Retina (tissue), 1 donor: ENCODE data around the gene KRTAP10-1.

ENCODE experiments used
- DNase-seq: peaks from one replicate; pipeline ENCODE4 v3.0.0-alpha.2; 2016

The KRTAP10-1 gene

GRCh38 chr21:44547656-44548331, 7.8 kb upstream of the KRTAP10-1 start:
- DNase-seq, result no peak

- DNase-seq, result no peak
These were observed 4.6 kb upstream of the KRTAP10-1 start for GRCh38 chr21:44544566-44544965.

DNA sequence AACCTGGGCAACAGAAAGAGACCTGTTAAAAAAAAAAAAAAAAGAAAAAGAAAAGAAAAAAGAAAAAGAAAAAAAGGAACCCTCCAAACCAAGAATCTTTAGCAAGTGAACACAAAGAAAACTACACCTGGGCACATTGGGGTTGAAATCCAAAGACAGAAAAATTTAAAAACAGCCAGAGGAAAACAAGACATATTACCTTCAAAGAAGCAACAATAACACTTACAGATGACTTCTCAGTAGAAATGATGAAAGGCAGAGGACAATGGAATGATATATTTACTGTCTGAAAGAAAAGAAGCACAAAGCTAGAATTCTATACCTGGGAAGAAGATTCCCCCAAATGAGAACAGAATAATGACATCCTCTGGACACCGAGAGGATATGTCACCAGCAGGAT, 2.7 kb upstream of the KRTAP10-1 start:
- no peak for DNase-seq

- no peak for DNase-seq
These were observed 820 bp upstream of the KRTAP10-1 start for GRCh38 chr21:44540741-44541288.

DNA sequence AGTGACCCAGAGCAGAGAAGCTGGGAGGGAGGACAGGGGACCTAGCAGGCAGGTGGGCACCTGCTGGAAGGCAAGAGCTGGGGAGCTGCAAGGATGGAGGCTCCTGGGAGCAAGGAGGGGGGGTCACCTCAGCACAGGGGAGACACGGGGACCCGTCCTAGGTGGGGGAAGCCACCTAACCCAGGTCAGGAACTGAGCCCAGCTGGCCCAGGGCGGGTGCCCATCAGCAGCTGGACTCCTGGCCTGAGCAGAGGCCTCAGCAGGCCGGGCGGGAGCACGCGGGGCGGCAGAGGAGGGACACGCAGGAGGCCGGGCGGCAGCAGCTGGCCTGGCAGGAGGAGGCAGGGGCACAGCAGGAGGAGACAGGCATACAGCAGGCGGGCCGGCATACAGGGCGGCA, 949 bp downstream of the KRTAP10-1 start:
- no peak for DNase-seq

DNA sequence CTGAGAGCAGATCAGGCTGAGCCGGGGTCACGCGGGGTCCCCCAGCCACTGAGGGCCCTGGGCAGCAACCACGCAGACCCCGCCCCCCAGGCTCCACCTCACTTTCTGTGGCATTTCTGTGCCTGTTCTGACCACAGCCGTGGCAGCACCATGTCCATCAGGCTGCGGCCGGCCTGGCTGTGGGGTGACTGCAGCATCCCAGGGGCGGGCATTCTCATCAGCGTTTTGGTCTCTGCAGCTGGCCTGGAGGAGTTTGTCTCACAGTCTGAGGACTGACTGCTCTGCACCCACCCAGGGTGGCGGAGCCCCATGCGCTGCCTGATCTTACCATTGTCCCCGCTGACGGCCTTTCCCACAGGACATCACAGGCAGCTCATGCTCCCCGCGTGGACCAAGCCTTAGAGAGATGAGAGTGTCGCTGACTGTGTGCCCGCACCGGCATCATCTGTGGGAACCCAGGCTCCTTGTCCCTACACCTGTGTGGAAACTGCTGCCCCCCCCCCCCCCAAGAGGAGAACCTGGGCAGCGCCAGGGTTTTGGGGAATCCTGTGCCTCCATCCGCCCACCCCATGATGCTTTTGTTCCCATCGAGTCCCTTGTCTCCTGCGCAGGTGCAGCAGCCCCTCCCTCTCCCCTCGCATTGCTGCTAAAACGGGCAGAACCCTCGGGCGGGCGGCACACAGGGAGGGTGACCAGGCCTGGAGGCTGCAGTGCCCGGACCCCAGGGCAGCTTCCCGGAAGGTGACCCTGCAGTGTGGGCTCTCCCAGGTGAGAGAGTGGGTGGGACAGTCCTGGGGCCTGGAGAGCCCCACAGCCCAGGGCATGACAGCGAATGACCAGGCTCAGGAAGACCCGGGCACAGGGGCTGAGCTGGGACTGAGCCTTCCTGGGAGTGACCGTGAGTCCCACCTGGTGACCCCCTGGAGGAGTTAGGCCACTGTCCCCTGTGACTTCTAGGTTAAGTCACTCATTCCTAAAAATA, 1.8 kb downstream of the KRTAP10-1 start:
- DNase-seq, result no peak

DNA sequence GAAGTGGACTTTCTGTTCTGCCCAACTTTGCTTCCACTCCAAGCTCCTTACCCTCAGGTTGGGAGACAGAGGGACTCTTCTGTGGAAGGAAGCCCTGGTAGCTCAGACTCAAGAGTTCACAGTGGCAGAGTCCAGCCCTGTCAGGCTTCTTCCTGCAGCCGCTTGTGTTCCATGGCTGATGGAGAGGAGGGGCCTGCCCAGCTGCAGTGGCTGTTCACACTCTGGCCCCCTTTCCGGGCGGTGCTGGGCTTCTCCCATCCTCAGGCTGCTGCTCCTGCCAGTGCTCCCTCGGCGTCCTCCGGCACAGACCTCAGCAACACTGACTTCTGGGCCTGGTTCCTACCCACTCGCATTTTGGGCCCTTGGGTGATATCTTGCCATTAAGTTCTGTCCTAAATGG, 4.0 kb downstream of the KRTAP10-1 start:
- no peak for DNase-seq

DNA sequence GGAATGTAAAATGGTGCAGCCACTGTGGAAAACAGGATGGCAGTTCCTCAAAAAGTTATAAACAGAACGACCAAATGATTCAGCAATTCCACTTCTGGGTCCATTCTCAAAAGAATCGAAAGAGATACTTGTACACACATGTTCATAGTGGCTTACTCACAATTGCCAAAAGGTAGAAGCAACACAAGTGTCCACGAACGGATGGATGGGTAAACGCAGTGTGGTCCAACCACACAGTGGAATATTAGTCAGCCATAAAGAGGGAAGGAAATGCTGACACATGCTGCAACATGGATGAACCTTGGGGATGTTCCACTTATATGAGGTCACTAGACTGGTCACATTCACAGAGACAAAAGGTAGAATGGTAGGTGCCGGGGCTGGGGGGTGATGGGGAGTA, 5.3 kb downstream of the KRTAP10-1 start:
- DNase-seq, result no peak

DNA sequence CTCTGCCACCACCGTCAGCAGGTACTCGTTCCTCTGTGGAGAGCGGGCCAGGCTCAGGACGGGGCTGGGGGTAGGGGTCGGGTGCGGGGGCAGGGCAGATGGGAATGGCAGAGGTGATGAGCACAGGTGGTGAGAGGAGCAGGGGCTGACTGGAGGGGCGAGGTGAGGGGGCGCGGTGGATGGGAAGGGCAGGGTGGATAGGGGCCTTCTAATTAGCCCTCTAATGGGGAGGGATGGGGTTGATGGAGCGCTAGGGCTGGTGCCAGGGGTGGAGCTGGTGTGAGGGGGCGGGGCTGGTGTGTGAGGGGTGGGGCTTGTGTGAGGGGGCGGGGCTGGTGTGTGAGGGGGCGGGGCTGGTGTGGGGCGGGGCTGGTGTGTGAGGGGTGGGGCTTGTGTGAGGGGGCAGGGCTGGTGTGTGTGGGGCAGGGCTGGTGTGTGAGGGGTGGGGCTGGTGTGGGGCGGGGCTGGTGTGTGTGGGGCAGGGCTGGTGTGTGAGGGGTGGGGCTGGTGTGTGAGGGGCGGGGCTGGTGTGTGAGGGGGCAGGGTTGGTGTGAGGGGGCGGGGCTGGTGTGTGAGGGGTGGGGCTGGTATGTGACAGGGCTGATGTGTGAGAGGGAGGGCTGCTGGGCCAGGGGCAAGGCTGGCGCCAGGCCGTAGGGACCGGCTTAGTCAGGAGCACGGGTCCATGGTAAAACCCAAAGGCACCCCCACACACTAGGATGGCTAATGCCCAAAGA, 5.9 kb downstream of the KRTAP10-1 start:
- DNase-seq, result no peak

DNA sequence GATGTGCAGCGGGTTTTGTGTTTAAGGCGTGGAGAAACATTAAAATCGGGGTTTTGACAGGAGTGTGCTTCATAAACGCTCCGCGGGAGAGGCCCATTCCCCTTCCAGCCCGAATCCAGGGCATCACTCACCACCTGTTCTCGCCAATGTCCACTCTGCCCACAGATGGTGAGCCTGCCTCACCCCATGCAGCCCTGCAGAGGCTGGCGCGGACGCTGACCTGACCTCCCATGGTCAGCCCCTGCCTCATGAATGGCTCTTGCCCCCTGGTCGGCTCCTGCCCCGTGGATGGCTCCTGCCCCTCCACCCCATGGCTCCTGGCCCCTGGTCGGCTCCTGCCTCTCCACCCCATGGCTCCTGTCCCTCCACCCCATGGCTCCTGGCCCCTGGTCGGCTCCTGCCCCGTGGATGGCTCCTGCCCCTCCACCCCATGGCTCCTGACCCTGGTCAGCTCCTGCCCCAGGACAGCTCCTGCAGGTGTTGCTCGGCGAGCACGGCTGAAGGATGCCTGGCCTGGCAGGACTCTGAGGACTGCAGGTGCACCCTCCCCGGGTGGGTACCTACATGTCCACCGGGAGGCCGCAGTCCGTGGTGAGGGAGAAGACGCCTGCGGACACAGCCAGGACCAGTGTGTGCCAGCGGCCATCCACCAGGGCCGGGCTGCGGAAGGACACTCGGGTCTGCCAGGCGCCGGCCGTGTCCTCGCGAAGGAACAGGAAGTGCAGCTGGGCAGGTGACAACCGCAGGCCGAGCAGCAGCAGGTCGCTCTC, 6.7 kb downstream of the KRTAP10-1 start:
- DNase-seq, result no peak

DNA sequence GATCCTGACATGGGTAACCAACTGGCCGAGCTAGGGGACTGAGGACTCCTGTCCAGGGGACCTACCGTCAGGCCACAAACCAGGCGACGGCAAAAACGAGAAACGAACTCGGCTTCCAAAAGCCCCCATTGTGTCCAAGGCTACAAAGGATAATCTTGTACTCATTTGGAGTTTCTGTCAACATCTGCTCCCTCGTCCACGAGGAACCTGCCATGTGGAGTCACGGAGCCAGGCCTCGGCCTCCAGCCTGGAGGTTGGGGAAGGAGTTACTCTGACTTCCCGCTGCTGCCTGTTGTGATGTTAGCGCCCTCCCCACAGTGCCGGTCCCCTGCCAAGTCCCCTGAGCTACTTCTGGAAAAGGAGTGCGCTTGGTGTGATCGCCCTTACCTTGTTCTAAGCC, 7.3 kb downstream of the KRTAP10-1 start:
- DNase-seq, result no peak

DNA sequence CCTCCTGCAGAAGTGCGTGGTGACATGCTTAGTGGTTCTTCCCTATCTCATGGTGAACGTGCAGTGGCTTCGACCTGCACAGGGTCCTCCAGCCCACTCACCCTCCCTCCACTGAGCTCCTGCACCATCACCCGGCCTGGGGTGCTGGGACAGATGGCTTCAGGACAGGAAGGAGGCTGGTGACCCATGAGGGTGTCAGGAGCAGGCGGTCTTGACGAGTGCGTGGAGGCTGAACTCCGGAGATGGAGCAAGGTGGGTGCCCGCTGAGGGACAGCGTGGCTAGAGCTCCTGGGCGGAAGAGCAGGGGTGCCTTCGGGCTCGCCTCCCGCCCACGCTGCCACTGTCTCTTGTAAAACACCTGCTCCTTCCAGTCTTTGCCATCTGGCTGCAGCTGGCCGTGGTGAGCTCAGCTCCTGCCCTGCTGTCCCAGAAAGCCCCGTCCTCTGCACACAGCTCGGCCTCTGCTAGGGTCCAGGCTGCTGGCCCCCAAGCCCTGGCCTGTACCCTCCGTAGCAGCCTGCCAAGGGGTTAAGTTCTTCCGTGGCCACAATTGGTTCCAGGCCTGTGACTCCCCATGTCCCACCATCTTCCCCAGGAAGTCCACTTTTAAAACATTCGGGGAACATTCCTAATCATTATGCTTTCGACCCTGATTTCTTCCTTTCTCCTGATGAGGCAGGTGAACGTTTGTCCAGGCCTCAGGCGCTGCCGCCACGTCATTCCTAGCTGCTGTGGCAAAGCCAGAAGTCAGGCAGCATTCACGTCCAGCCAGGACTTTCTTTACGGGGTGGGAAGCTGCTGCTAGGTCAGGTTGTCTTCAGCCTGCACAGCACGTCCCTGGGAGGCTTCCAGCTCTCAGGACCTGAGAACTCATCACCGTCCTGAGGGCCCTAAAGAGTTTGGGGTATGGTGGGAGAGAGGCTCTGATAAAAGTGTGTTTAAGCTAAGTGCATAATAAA, 8.1 kb downstream of the KRTAP10-1 start:
- DNase-seq, result no peak

DNA sequence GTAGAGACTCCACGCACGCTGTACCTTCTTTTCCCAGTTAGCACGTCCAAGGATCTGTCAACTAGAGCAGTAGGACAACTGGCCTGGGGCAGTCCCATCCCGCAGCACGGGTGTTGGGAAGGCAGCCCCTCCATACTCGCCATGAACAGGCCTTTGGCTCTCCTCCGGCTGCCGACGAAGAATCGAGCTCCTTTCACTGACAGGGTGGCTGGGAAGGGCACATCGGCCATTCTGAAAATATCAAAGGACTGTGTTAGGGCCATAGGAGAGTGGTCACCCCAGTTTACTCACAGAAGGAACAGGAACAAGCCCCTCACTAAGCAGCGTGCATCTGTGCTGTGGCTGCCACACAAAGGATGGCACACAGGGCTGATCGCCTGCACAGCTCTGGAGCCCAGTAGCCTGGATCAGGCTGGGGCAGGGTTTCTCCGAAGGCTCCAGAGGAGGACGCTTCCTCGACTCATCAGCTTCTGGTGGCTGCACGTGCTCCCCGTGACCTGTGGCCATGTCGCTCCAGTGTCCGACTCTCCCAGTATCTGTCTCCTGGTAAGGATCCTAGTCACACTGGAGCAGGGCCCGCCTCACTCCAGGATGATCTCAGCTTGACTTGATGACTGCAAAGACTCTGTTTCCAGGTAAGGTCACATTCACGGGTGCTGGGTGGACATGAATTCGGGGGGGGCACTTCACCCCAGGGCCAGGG, 8.9 kb downstream of the KRTAP10-1 start:
- no peak for DNase-seq

DNA sequence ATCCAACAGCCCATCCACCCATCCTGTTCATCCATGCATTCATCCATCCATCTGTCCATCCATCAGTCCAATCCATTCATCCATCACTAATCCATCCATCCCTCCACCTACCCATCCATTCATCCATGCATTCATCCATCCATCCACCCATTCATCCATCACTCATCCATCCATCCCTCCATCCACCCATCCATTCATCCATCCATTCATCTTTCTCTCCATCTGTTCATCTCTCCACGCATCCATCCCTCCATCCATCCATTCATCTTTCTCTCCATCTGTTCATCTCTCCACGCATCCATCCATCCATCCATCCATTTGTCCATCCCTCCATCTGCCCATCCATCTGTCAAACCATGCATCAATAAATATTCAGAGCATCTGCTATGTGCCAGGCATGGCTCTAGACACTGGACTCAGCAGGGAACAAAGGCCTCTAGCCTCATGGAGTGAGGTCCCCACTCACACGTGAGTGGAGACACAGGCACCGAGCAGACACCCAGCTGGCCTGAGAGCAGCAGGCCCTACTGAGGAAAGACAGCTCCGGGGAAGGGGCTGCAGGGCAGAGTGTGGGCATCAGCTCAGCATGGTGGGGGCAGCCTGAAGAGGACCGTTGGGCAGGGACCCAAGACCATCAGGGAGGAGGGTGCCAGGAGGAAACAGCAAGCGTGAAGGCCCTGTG, 9.6 kb downstream of the KRTAP10-1 start:
- no peak for DNase-seq

GRCh38 chr21:44529503-44530125, 10.4 kb downstream of the KRTAP10-1 start:
- no peak for DNase-seq

DNA sequence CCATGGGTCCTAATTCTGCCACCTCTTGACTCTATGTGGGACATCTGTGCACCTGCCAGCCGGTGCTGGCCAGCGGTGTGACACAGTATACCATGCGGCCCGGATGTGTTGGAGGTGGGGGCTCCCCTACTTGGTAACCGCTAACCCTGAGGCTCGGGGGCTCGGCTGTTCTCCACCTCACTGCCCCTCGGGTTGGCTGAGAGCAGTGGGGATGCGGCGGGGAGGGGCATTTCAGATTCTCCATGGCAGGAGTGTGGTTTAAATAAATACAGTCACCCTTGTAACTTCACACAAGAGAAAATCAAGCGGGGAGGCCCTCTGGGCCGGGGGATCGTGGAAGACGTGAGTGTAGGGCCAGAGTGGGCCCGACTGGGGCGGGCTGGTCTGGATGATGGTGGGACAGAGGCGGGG, 11.0 kb downstream of the KRTAP10-1 start:
- no peak for DNase-seq

- DNase-seq, result no peak
These were observed 11.4 kb downstream of the KRTAP10-1 start for GRCh38 chr21:44528634-44528995.

GRCh38 chr21:44527983-44528633, 11.9 kb downstream of the KRTAP10-1 start:
- no peak for DNase-seq
